Naive thymus-derived CD4-positive, alpha-beta T cell (primary cell): ENCODE results near the gene MPC1L. TPM values are rescaled to one million over a fixed set of nuclear protein-coding genes. Genes with fewer than 3 reads are reported as not detected.
"Not testable (repeated sequence)": the region's sequence is repeated elsewhere in the genome, so short reads cannot be mapped to it uniquely, and the experiment has no call there.

Experiments
- ATAC-seq: fragments of 150-1000 bp; cut with Tn5 transposase; 2 replicates; pipeline ENCODE4 v1.10.0; 2021; ENCODE audit warnings: mild to moderate bottlenecking, moderate library complexity
- CTCF ChIA-PET: fragments of 350-600 bp; sonication (Branson Sonifier 250); formaldehyde crosslinking; loops from one replicate; lab custom pipeline; 2021; ENCODE audit warnings: antibody characterized with exemption; lab: Charles Lee
- POLR2A ChIA-PET: fragments of 350-600 bp; sonication (Branson Sonifier 250); formaldehyde crosslinking; loops from one replicate; lab custom pipeline; 2021; ENCODE audit warnings: antibody characterized with exemption, inconsistent platforms; lab: Charles Lee
- DNase-seq, 9 donors: peaks; one replicate each; pipeline versions ENCODE4 v3.0.0 to v3.0.0-alpha.2; 2020 to 2022; ENCODE audit warnings: mixed read lengths in 1 of 9
- H3K27ac ChIP-seq: one replicate; pipeline ENCODE4 v1.7.0; 2013; ENCODE audit warnings: mild to moderate bottlenecking, low read depth, low read length, moderate library complexity
- H3K27me3 ChIP-seq, 2 donors: one replicate each; pipeline ENCODE4 v1.7.0; 2013; ENCODE audit warnings: low read length in 2 of 2, mild to moderate bottlenecking in 2 of 2, moderate library complexity in 2 of 2; ENCODE audit not compliant: control insufficient read depth in 2 of 2, insufficient read depth in 2 of 2
- H3K36me3 ChIP-seq, 3 experiments: 1 replicate in 2 of 3; 2 replicates in 1 of 3; pipeline ENCODE4 v1.7.0; 2013; ENCODE audit warnings: low read length in 3 of 3, mild to moderate bottlenecking in 3 of 3, moderate library complexity in 1 of 3; ENCODE audit not compliant: insufficient read depth in 3 of 3, control insufficient read depth in 2 of 3
- H3K4me1 ChIP-seq, 2 donors: one replicate each; pipeline ENCODE4 v1.7.0; 2013; ENCODE audit warnings: low read length in 2 of 2, mild to moderate bottlenecking in 2 of 2, moderate library complexity in 1 of 2; ENCODE audit not compliant: control insufficient read depth in 2 of 2, insufficient read depth in 2 of 2
- H3K4me3 ChIP-seq: 2 replicates; pipeline ENCODE4 v1.7.0; 2013; ENCODE audit warnings: mild to moderate bottlenecking, low read length
- H3K9me3 ChIP-seq, 3 experiments: 1 replicate in 2 of 3; 2 replicates in 1 of 3; pipeline ENCODE4 v1.7.0; 2013; ENCODE audit warnings: low read length in 3 of 3; ENCODE audit not compliant: control insufficient read depth in 2 of 3
- H3K27ac Mint-ChIP-seq, 9 donors: one replicate each; pipeline ENCODE4 v1.8.0; 2020 to 2022; ENCODE audit warnings: mixed read lengths in 9 of 9, mild to moderate bottlenecking in 8 of 9, moderate library complexity in 5 of 9, inconsistent platforms in 2 of 9
- H3K27me3 Mint-ChIP-seq, 5 donors: one replicate each; pipeline ENCODE4 v1.8.0; 2021 to 2022; ENCODE audit warnings: mixed read lengths in 5 of 5, mild to moderate bottlenecking in 1 of 5
- H3K36me3 Mint-ChIP-seq, 5 donors: one replicate each; pipeline ENCODE4 v1.8.0; 2020 to 2022; ENCODE audit warnings: mixed read lengths in 5 of 5, mild to moderate bottlenecking in 3 of 5, inconsistent platforms in 1 of 5
- H3K4me1 Mint-ChIP-seq, 7 donors: one replicate each; pipeline ENCODE4 v1.8.0; 2020 to 2022; ENCODE audit warnings: mixed read lengths in 7 of 7, mild to moderate bottlenecking in 3 of 7, inconsistent platforms in 1 of 7
- H3K4me3 Mint-ChIP-seq, 10 donors: one replicate each; pipeline ENCODE4 v1.8.0; 2020 to 2022; ENCODE audit warnings: mild to moderate bottlenecking in 10 of 10, mixed read lengths in 10 of 10, moderate library complexity in 6 of 10, inconsistent platforms in 2 of 10
- H3K9me3 Mint-ChIP-seq, 11 donors: one replicate each; pipeline ENCODE4 v1.8.0; 2020 to 2022; ENCODE audit warnings: mixed read lengths in 11 of 11, mild to moderate bottlenecking in 4 of 11, inconsistent platforms in 1 of 11, moderate library complexity in 1 of 11
- intact Hi-C, 2 donors: fragments of 100-400 bp; cut with micrococcal nuclease; formaldehyde crosslinking; loops; one replicate each; pipeline ENCODE4 v1.15.1; 2023
- polyA plus RNA-seq, 2 donors: library from polyadenylated mRNA; unstranded; fragments of 300-500 nt; fragmentation: Illumina TruSeq; gene quantifications; one replicate each; pipeline ENCODE4 v1.2.3, GENCODE V29; 2021
- total RNA-seq, 6 experiments: library from RNA in 5 of 6; stranded (reverse) in 5 of 6; gene quantifications; 1 replicate in 5 of 6; 2 replicates in 1 of 6; pipeline ENCODE4 v1.2.3 and lab custom pipeline; 2021 to 2026

Gene MPC1L
- total RNA-seq (not detected), polyA plus RNA-seq (not detected), total RNA-seq (lab: John Stamatoyannopoulos, UW) (not detected)

GRCh38 chrX:40623139-40623536 lies at the start of gene MPC1L:
MPC1L (plus strand) TSS chrX:40623428; CDS start chrX:40623566, 138 bp downstream.
- H3K4me1 Mint-ChIP-seq = no peaks in the 10 kb centered on the region
- peaks cover 0 to 9% (median 0%) of the 10 kb centered on the region in 3 experiments for H3K36me3 ChIP-seq
- ATAC-seq = no peak
- no peaks in the 10 kb centered on the region for H3K27me3 ChIP-seq
- CTCF ChIA-PET = no interaction called here
- POLR2A ChIA-PET = no interaction called here
- H3K9me3 ChIP-seq = no peaks in the 10 kb centered on the region
- H3K4me3 Mint-ChIP-seq = no peak within 1 kb of the TSS
- intact Hi-C loops = no loop called here
- DNase-seq = no peak
- H3K36me3 Mint-ChIP-seq = peaks cover 0 to 29% (median under 1%) of the 10 kb centered on the region in 5 donors
- H3K4me1 ChIP-seq = no peaks in the 10 kb centered on the region
- no peak within 1 kb of the TSS for H3K27ac ChIP-seq
- H3K27me3 Mint-ChIP-seq = no peaks in the 10 kb centered on the region
- no peak within 1 kb of the TSS for H3K27ac Mint-ChIP-seq
- H3K4me3 ChIP-seq = no peak within 1 kb of the TSS
- H3K9me3 Mint-ChIP-seq = peaks cover 0 to 5% (median 0%) of the 10 kb centered on the region in 11 donors

- Mint-ChIP-seq H3K36me3 (no peaks in the 10 kb centered on the region), H3K4me3 (no peak overlapping the region), H3K27ac (no peak overlapping the region), H3K4me1 (peaks cover 9 to 19% (median 11%) of the 10 kb centered on the region in 7 donors), H3K9me3 (no peaks in the 10 kb centered on the region), H3K27me3 (no peaks in the 10 kb centered on the region)
- POLR2A ChIA-PET = no interaction called here
- DNase-seq (peak in 1 of 9 donors; percentile 8), ATAC-seq (peak; percentile 66)
- Histone ChIP-seq H3K9me3 (no peaks in the 10 kb centered on the region), H3K4me3 (no peak overlapping the region), H3K4me1 (no peaks in the 10 kb centered on the region), H3K36me3 (no peaks in the 10 kb centered on the region), H3K27ac (no peak overlapping the region), H3K27me3 (no peaks in the 10 kb centered on the region)
- intact Hi-C loops = loop anchor here in 1 of 2 donors (2.0 kb wide), 1 partner anchor 15 kb away; no protein-coding TSS in a partner anchor
- CTCF ChIA-PET = interaction anchor here (0.7 to 1.7 kb wide), 2 partner anchors 21 to 30 kb away, joined by 3 to 5 read pairs; no protein-coding TSS in a partner anchor
Observed at GRCh38 chrX:40573763-40574162, 49.5 kb upstream of the MPC1L start.

GRCh38 chrX:40575411-40575810 lies 47.8 kb upstream of the MPC1L start:
- intact Hi-C loops = loop anchor here in 1 of 2 donors (2.0 kb wide), 1 partner anchor 13 kb away; no protein-coding TSS in a partner anchor
- ATAC-seq, H3K4me1 ChIP-seq, DNase-seq, H3K36me3 Mint-ChIP-seq, CTCF ChIA-PET, H3K27ac Mint-ChIP-seq, H3K4me3 Mint-ChIP-seq, H3K9me3 ChIP-seq, H3K27ac ChIP-seq, H3K36me3 ChIP-seq, H3K27me3 Mint-ChIP-seq, H3K27me3 ChIP-seq, H3K9me3 Mint-ChIP-seq, POLR2A ChIA-PET, H3K4me3 ChIP-seq: not testable (repeated sequence)
- peaks cover 6 to 15% (median 11%) of the 10 kb centered on the region in 7 donors for H3K4me1 Mint-ChIP-seq

GRCh38 chrX:40576291-40576690 lies 46.9 kb upstream of the MPC1L start:
- H3K27me3 ChIP-seq = no peaks in the 10 kb centered on the region
- Mint-ChIP-seq H3K36me3 (no peaks in the 10 kb centered on the region), H3K4me3 (no peak overlapping the region), H3K4me1 (peaks cover 0 to 10% (median 6%) of the 10 kb centered on the region in 7 donors), H3K9me3 (no peaks in the 10 kb centered on the region), H3K27me3 (no peaks in the 10 kb centered on the region), H3K27ac (no peak overlapping the region)
- H3K36me3 ChIP-seq = no peaks in the 10 kb centered on the region
- no peaks in the 10 kb centered on the region for H3K9me3 ChIP-seq
- H3K4me3 ChIP-seq = no peak overlapping the region
- H3K27ac ChIP-seq = no peak overlapping the region
- ChIA-PET CTCF (no interaction called here), POLR2A (no interaction called here)
- ATAC-seq (no peak), DNase-seq (no peak)
- intact Hi-C loops = no loop called here
- peaks cover 0 to 3% of the 10 kb centered on the region in 2 donors for H3K4me1 ChIP-seq

GRCh38 chrX:40578039-40578695 lies 45.1 kb upstream of the MPC1L start:
- Mint-ChIP-seq H3K4me3 (no peak overlapping the region), H3K4me1 (peaks cover 8 to 23% (median 19%) of the 10 kb centered on the region in 7 donors), H3K27ac (no peak overlapping the region), H3K9me3 (no peaks in the 10 kb centered on the region), H3K36me3 (no peaks in the 10 kb centered on the region), H3K27me3 (no peaks in the 10 kb centered on the region)
- ATAC-seq = no peak
- Histone ChIP-seq H3K4me3 (no peak overlapping the region), H3K36me3 (no peaks in the 10 kb centered on the region), H3K27ac (no peak overlapping the region), H3K4me1 (peaks cover 13 to 16% of the 10 kb centered on the region in 2 donors), H3K9me3 (no peaks in the 10 kb centered on the region), H3K27me3 (no peaks in the 10 kb centered on the region)
- intact Hi-C loops = no loop called here
- no peak for DNase-seq
- ChIA-PET POLR2A (no interaction called here), CTCF (no interaction called here)

GRCh38 chrX:40579141-40579540 lies 44.1 kb upstream of the MPC1L start:
- Mint-ChIP-seq H3K27ac (peak overlapping the region in 1 of 9 donors; percentile 36), H3K4me3 (no peak overlapping the region), H3K36me3 (peaks cover 0 to 4% (median 0%) of the 10 kb centered on the region in 5 donors), H3K4me1 (peaks cover 15 to 30% (median 27%) of the 10 kb centered on the region in 7 donors), H3K9me3 (peaks cover 0 to 3% (median 0%) of the 10 kb centered on the region in 11 donors), H3K27me3 (no peaks in the 10 kb centered on the region)
- ATAC-seq (no peak), DNase-seq (no peak)
- ChIA-PET CTCF (no interaction called here), POLR2A (interaction anchor here (2.6 kb wide), 1 partner anchor 156 kb away, joined by 10 read pairs; the partner anchor contains the start of gene MED14)
- no peak overlapping the region for H3K4me3 ChIP-seq
- intact Hi-C loops = no loop called here
- no peaks in the 10 kb centered on the region for H3K9me3 ChIP-seq
- H3K27ac ChIP-seq = no peak overlapping the region
- no peaks in the 10 kb centered on the region for H3K36me3 ChIP-seq
- no peaks in the 10 kb centered on the region for H3K27me3 ChIP-seq
- peaks cover 13 to 16% of the 10 kb centered on the region in 2 donors for H3K4me1 ChIP-seq
